GM12892 (cell line): ENCODE measurements around the gene GIMAP5.
"Not testable (repeated sequence)": the region's sequence is repeated elsewhere in the genome, so short reads cannot be mapped to it uniquely, and the experiment has no call there.

Experiments
- DNase-seq: peaks from one replicate; pipeline ENCODE4 v3.0.0; 2011; ENCODE audit not compliant: insufficient read length
- FAIRE-seq: peaks from 2 replicates; lab custom pipeline; 2011; peaks lifted over from hg19 to GRCh38; lab: Jason Lieb, UNC
- POLR2A ChIP-seq: IDR thresholded peaks from 2 replicates; pipeline ENCODE4 v1.6.1; 2011; ENCODE audit warnings: low read depth, low read length, control low read depth
- POLR2AphosphoS5 ChIP-seq: IDR thresholded peaks from 2 replicates; pipeline ENCODE4 v1.6.1; 2011; ENCODE audit warnings: low read depth, low read length, control low read depth
- TAF1 ChIP-seq: IDR thresholded peaks from 2 replicates; pipeline ENCODE4 v1.6.1; 2011; ENCODE audit warnings: low read depth, mild to moderate bottlenecking, control low read depth, low read length, borderline replicate concordance

Gene GIMAP5

DNA sequence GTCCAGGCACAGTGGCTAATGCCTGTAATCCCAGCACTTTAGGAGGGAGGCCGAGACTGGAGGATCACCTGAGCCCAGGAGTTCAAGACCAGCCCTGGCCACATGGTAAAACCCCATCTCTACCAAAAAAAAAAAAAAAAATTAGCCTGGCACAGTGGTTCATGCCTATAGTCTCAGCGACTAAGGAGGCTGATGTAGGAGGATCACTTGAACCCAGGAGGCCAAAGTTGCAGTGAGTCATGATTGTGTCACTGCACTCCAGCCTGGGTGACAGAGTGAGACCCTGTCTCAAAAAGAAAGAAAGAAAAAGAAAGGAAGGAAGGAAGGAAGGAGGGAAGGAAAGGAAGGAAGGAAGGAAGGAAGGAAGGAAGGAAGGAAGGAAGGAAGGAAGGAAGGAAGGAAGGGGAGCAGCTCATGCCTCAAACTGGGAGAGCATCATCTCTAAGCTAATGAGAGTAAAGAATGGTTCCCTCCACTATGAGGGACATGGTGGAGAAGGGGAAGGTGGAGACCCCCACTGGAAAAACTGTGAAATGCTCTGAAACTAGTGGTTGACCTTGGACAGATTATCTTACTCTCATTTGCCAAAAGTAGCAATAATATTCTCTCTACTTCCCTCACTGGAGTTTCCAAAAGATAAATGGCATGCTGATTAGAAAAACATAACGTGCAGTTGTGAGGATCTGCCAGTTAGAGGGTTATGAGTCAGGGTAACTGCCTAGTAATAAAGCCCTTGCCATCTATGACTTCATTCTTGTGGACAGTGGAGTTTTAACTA, 16.8 kb downstream of the GIMAP5 start:
- DNase-seq (no peak), FAIRE-seq (peak; percentile 53)

DNA sequence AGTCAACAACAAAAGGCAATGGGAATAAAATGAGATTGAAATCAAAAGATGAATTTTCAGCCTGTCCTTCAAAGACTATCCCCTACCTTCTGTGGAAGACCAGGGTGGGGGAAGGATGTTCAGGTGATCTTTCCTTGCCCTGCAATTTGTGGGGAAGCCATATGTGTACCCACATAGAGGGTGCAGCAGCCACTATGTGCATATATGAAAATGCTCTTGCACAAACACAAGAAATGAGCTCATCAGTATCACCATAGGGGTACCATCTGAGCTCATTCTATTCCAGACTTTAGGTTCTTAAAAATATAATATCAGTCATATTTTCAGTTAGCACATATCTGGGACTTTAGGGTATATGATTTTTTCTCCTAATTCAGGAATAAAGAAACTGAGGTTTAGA, 17.7 kb downstream of the GIMAP5 start:
- FAIRE-seq (peak; percentile 66), DNase-seq (no peak)
- TF ChIP-seq TAF1 (no peak), POLR2A (no peak), POLR2AphosphoS5 (no peak)

More for the DNA sequence above, 16.8 kb downstream of the GIMAP5 start:
- TF ChIP-seq TAF1 = no peak
- TF ChIP-seq POLR2A = no peak
- no peak for TF ChIP-seq POLR2AphosphoS5

DNA sequence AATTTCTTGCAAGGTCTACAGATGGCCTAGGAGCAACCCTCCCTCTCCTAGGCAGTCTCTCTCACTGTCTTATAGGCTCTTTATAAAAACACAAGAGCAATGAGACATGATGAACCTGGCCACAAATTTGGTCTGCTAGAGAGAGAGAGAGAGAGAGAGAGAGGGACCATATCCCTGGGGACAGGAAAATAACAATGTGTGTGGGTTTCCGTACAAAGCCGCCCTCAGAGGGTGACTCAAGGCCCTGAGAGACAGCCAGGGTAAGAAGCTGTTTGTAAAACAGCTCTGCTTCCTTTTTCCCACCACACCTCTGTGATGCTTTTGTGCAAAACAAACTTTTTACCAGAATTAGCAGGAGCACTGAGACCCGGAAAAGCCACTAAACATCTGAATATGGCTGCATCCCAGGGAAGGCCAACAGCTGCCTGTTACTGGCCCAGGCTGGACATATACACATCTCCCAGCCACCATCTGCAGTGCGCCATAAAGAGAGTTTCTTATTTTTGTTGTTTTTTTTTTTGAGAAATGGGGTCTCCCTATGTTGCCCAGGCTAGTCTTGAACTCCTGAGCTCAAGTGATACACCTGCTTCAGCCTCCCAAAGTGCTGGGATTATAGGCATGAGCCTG, 18.4 kb downstream of the GIMAP5 start:
- TF ChIP-seq POLR2A (no peak), TAF1 (no peak), POLR2AphosphoS5 (no peak)
- peak; percentile 78 for FAIRE-seq
- DNase-seq = no peak

DNA sequence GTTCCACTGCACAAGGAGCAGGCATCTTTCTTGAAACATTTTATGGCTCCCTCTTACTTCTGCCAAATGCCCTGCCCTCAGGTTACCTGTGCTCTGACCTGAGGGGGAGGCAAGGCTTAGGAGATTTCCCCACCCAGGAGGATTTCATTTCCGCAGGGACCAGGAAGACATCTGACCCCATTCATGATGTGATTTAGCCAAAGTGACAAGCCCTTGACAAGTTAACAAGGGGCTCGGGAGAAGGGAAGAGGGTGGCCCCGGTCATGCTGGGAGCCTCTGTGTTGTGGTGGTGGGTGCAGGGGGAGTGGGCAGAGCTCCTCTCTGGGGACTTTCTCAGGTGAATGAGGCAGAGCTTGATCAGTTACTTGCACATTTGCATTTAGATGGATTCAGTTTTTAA, 18.9 kb downstream of the GIMAP5 start:
- DNase-seq = no peak
- TF ChIP-seq POLR2A (no peak), TAF1 (no peak), POLR2AphosphoS5 (no peak)
- no peak for FAIRE-seq

DNA sequence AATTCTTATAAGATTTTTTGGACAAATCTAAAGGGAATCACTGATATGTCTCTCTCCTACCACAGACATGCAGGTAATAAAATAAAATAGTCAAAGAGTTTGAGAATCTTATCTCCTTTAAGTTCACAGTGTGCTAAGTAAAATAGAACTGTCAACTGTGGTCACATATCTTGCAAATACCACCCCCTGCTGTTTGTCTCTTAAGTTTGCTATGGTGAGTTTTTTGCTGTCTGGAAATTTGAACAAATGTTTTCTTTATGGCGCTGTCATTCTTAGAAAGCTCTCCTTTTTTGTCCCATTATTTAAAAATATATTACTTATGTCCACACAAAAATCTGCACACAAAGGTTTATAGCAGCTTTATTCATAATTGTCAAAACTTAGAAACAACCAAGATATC, 19.6 kb downstream of the GIMAP5 start:
- FAIRE-seq (peak; percentile 57), DNase-seq (no peak)
- TF ChIP-seq POLR2A = no peak
- no peak for TF ChIP-seq TAF1
- no peak for TF ChIP-seq POLR2AphosphoS5

DNA sequence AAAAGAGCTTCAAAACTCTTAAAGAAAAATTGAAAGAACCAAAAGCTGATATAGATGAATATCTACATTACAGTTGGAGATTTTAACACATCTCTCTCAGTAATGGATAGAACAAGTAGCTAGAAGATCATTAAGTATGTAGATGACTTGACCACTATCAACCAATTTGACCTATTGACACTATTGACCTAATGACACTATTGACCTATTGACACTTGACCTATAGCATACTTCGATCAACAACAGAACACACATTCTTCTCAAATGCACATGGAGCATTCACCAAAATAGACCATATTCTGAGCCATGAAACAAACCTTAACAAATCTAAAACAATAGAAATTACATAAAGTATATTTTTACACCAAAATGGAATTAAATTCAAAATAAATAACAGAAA, 22.3 kb downstream of the GIMAP5 start:
- TF ChIP-seq TAF1 = no peak
- no peak for TF ChIP-seq POLR2A
- no peak for TF ChIP-seq POLR2AphosphoS5
- DNase-seq (no peak), FAIRE-seq (no peak)

DNA sequence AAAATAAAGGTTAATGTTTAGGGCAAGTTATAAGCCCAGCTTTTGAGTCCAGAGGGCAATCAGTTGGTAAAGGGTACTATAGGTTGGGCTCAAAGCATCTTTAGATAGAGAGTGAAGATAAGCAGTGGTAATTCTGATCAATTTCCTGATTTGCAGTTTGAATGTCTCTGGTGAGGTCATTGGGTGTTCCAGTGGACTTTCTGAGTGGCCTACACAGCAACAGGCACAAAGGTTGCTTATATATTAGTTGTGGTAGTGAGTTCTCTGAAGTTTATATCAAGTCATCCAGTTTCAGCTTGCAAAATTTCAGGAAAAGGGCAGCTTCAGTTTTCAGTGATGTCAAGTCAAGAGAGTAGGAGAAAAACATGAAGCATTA, 29.1 kb downstream of the GIMAP5 start:
- TF ChIP-seq TAF1 = no peak
- no peak for TF ChIP-seq POLR2A
- no peak for TF ChIP-seq POLR2AphosphoS5
- no peak for DNase-seq
- no peak for FAIRE-seq

DNA sequence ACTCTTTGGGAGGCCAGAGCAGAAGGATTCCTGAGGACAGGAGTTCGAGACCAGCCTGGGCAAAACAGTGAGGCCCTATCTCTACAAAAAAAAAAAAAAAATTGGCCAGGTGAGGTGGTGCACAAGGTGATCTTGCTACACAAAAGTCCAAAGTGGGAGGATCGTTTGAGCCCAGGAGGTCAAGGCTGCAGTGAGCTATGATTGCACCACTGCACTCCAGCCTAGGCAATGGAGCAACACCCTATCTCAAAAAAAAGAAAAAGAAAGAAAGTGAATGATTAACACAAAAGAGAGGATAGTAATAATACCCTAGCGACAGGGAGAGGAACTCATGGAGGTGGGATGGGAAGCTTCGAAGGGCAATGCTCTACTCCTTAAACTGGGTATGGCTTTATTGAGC, 32.5 kb downstream of the GIMAP5 start:
- FAIRE-seq (no peak), DNase-seq (no peak)
- no peak for TF ChIP-seq TAF1
- TF ChIP-seq POLR2A = no peak
- TF ChIP-seq POLR2AphosphoS5 = no peak

DNA sequence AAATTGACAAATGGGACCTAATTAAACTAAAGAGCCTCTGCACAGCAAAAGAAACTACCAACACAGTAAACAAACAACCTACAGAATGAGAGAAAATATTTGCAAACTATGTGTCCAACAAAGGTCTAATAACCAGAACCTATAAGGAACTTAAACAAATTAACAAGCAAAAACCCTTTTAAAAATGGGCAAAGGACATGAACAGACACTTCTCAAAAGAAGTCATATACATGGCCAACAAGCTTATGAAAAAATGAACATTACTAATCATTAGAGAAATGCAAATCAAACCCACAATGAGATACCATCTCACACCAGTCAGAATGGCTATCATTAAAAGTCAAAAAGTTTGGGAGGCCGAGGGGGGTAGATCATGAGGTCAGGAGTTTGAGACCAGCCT, 36.9 kb downstream of the GIMAP5 start:
- DNase-seq = not testable (repeated sequence)

DNA sequence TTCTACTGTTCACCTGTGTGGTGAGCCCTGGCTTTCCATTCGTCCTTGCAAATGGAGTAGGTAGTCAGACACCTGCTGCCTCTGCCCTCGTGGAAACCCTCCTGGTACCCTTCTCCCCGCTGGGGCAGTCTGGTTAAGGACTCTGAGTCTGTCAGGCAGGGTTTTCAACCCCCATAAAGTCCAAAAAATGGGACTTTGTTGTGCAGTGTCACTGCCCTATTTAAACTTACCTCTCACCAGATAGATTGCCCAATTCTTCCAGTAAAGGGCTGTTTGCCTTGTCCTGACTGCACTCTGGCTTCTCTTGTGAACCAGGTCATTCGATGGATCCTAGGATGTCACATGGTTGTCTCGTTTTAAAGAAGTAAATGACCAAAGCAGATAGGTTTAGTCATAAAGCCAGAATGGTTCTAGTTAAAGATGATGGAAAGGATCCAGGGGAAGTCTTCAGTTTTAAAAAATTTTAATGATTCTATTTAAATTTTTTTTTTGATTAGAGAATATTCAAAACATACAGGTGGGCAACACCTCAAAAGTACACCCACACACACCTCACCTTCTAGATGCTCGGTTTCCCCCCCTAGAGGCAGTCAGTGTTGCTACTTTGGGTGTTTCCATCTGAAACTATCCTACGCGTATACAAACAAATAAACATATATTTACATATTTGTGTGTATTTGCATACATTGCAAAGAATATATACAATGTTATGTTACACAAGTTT, 41.0 kb downstream of the GIMAP5 start:
- FAIRE-seq = no peak
- no peak for DNase-seq
- no peak for TF ChIP-seq TAF1
- TF ChIP-seq POLR2A = no peak
- TF ChIP-seq POLR2AphosphoS5 = no peak

More for the DNA sequence above, 36.9 kb downstream of the GIMAP5 start:
- not testable (repeated sequence) for FAIRE-seq

DNA sequence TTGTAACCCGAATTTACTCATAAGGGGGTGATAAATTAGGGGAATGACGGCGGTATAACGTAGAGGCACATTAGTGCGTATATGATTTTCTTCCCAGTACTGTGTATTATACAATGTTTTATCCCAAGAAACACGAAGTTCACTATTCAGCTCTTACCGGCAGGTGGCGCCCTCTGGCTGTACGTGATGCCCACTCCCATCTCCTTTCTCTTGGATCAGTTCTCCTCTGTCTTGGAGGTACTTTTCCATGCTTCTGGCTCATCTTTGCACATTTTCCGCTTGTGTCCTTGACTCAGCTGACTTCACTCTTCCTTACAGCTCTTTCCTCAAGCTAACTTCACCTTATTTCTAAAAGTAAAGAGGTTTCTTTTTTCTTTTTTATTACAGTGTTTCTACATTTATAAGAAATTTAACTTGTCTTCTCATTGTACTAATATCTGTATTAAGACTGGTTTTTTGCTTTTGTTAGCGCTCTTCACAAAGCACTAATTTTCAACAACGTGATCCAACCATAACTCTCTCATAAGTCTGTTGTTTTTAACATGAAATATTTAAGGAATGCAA, 41.6 kb downstream of the GIMAP5 start:
- DNase-seq (no peak), FAIRE-seq (peak; percentile 77)
- no peak for TF ChIP-seq POLR2AphosphoS5
- no peak for TF ChIP-seq TAF1
- TF ChIP-seq POLR2A = no peak
